Esophagus muscularis mucosa (tissue), 3 donors: ENCODE results near the gene CD109.

Experiments
- POLR2A ChIP-seq: fragments of 450-650 bp; IDR thresholded peaks from one replicate; pipeline ENCODE4 v1.6.1; 2017; ENCODE audit warnings: antibody characterized with exemption, moderate library complexity, mild to moderate bottlenecking, low read depth
- TF ChIP-seq, protein P1 (sequence below), 3 experiments: fragments of 200-600 bp in 2 of 3; fragments of 450-650 bp in 1 of 3; sonication (generic) in 2 of 3; IDR thresholded peaks; one replicate each; pipeline ENCODE4 v1.5.1; 2017 to 2019; ENCODE audit warnings: antibody characterized with exemption in 3 of 3, mild to moderate bottlenecking in 2 of 3, moderate library complexity in 1 of 3

DNA sequence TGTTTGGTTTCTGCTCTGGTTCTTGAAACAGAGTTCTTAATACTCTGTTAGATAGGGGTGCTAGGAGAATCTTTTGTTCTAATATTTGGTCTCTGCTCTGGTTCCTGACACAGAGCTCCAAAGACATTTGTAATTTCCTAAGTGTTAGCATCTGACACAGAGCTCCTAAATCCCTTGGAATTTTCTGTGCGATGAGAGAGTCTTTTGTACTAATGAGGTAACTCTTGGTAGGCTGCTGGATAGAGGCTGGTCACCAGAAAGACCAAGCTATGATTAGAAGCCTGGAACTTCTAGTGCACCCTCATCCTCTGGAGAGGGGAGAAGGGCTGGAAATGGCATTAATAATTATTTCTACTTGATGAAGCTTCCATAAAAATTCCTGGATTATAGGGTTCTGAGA, 7.7 kb upstream of the CD109 start:
- TF ChIP-seq, protein P1, sequence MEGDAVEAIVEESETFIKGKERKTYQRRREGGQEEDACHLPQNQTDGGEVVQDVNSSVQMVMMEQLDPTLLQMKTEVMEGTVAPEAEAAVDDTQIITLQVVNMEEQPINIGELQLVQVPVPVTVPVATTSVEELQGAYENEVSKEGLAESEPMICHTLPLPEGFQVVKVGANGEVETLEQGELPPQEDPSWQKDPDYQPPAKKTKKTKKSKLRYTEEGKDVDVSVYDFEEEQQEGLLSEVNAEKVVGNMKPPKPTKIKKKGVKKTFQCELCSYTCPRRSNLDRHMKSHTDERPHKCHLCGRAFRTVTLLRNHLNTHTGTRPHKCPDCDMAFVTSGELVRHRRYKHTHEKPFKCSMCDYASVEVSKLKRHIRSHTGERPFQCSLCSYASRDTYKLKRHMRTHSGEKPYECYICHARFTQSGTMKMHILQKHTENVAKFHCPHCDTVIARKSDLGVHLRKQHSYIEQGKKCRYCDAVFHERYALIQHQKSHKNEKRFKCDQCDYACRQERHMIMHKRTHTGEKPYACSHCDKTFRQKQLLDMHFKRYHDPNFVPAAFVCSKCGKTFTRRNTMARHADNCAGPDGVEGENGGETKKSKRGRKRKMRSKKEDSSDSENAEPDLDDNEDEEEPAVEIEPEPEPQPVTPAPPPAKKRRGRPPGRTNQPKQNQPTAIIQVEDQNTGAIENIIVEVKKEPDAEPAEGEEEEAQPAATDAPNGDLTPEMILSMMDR (IDR thresholded peaks at IDR 0.05) = no peak
- TF ChIP-seq POLR2A = no peak
